KMS-11 (cell line): Measurements from ENCODE around the gene KAZN.

ENCODE experiments used
- H2AFZ ChIP-seq: fragments of 200-600 bp; sonication (generic); 2 replicates; pipeline ENCODE4 v1.6.1; 2016; ENCODE audit warnings: antibody characterized with exemption, mixed run types, low read depth
- H3K27ac ChIP-seq: fragments of 200-600 bp; sonication (generic); 2 replicates; pipeline ENCODE4 v1.6.1; 2016; ENCODE audit warnings: mild to moderate bottlenecking, mixed run types
- H3K27me3 ChIP-seq: fragments of 200-600 bp; sonication (generic); 2 replicates; pipeline ENCODE4 v1.6.1; 2017; ENCODE audit warnings: mild to moderate bottlenecking, low read depth, mixed run types, moderate library complexity; ENCODE audit not compliant: insufficient read depth
- H3K36me3 ChIP-seq: fragments of 200-600 bp; sonication (generic); 2 replicates; pipeline ENCODE4 v1.6.1; 2017; ENCODE audit warnings: mild to moderate bottlenecking, mixed run types; ENCODE audit not compliant: insufficient read depth
- H3K4me1 ChIP-seq: fragments of 200-600 bp; sonication (generic); 2 replicates; pipeline ENCODE4 v1.6.1; 2016; ENCODE audit warnings: mild to moderate bottlenecking, low read depth, mixed run types; ENCODE audit not compliant: poor library complexity, severe bottlenecking
- H3K4me2 ChIP-seq: fragments of 200-600 bp; sonication (generic); 2 replicates; pipeline ENCODE4 v1.7.0; 2016; ENCODE audit warnings: mild to moderate bottlenecking, mixed run types
- H3K4me3 ChIP-seq: fragments of 200-600 bp; sonication (generic); IDR thresholded peaks from 2 replicates; pipeline ENCODE4 v1.6.1; 2017; ENCODE audit warnings: low read depth, low read length, mixed read lengths; ENCODE audit not compliant: insufficient read depth
- H3K79me2 ChIP-seq: fragments of 200-600 bp; sonication (generic); 2 replicates; pipeline ENCODE4 v1.6.1; 2016; ENCODE audit warnings: low read depth, mixed run types; ENCODE audit not compliant: insufficient read depth
- H3K9ac ChIP-seq: fragments of 200-600 bp; sonication (generic); 2 replicates; pipeline ENCODE4 v1.6.1; 2016; ENCODE audit warnings: mild to moderate bottlenecking, mixed run types
- H4K20me1 ChIP-seq: fragments of 200-600 bp; sonication (generic); 2 replicates; pipeline ENCODE4 v1.6.1; 2016; ENCODE audit warnings: mild to moderate bottlenecking, mixed run types; ENCODE audit not compliant: insufficient read depth
- TF ChIP-seq, protein P1 (sequence below): fragments of 200-600 bp; sonication (generic); conservative IDR thresholded peaks from 2 replicates; pipeline ENCODE4 v1.6.1; 2017; ENCODE audit warnings: low read depth, mild to moderate bottlenecking, antibody characterized with exemption, low read length, moderate library complexity, mixed read lengths

KAZN gene

DNA sequence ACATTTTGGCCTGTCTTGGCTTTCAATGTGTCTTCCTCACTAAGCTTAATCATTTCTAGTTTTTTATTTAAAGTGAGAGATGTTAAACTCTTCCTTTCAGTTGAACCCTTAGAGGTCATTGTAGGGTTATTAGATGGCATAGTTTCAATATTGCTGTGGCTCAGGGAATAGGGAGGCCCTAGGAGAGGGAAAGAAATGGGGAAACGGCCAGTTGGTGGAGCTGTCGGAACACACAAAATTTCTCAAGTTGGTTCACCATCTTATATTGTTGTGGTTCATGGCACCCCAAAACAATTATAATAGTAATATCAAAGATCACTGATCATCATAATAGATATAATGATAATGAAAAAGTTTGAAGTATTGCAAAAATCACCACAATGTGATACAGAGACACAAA is 31.4 kb upstream of the KAZN start:
- Histone ChIP-seq H3K4me2 (no peak overlapping the region), H2AFZ (no peak overlapping the region), H3K79me2 (no peaks in the 10 kb centered on the region), H3K27me3 (no peaks in the 10 kb centered on the region), H3K36me3 (no peaks in the 10 kb centered on the region), H3K4me1 (no peaks in the 10 kb centered on the region), H3K27ac (no peak overlapping the region), H4K20me1 (no peaks in the 10 kb centered on the region), H3K4me3 (no peak overlapping the region), H3K9ac (no peak overlapping the region)
- TF ChIP-seq, protein P1, sequence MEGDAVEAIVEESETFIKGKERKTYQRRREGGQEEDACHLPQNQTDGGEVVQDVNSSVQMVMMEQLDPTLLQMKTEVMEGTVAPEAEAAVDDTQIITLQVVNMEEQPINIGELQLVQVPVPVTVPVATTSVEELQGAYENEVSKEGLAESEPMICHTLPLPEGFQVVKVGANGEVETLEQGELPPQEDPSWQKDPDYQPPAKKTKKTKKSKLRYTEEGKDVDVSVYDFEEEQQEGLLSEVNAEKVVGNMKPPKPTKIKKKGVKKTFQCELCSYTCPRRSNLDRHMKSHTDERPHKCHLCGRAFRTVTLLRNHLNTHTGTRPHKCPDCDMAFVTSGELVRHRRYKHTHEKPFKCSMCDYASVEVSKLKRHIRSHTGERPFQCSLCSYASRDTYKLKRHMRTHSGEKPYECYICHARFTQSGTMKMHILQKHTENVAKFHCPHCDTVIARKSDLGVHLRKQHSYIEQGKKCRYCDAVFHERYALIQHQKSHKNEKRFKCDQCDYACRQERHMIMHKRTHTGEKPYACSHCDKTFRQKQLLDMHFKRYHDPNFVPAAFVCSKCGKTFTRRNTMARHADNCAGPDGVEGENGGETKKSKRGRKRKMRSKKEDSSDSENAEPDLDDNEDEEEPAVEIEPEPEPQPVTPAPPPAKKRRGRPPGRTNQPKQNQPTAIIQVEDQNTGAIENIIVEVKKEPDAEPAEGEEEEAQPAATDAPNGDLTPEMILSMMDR: no peak

DNA sequence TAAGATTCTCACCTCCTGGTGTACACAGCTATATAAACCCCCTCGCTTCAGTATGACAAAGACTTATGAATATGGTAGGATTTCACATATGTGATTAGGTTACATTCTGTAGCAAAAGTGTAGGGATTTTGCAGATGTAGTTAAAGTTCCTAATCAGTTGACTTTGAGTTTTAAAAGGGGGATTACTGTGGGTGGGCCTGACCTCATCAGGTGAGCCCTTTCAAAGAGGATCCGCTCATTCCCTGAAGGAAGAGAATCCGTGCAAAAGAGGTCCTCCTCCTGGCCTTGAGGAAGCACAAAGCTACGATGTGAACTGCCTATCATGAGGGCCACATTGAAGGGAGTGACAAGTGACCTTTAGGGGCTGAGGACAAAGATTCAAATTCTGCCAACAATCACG is 30.6 kb upstream of the KAZN start:
- H3K4me2 ChIP-seq: no peak overlapping the region
- no peak overlapping the region for H3K4me3 ChIP-seq
- TF ChIP-seq, protein P1: no peak
- H2AFZ ChIP-seq: no peak overlapping the region
- no peaks in the 10 kb centered on the region for H4K20me1 ChIP-seq
- no peaks in the 10 kb centered on the region for H3K27me3 ChIP-seq
- no peaks in the 10 kb centered on the region for H3K79me2 ChIP-seq
- no peak overlapping the region for H3K27ac ChIP-seq
- no peak overlapping the region for H3K9ac ChIP-seq
- no peaks in the 10 kb centered on the region for H3K36me3 ChIP-seq
- no peaks in the 10 kb centered on the region for H3K4me1 ChIP-seq

- TF ChIP-seq, protein P1: no peak
- Histone ChIP-seq H3K36me3 (no peaks in the 10 kb centered on the region), H3K27me3 (no peaks in the 10 kb centered on the region; the same call in 1 of the 2 replicates), H3K79me2 (no peaks in the 10 kb centered on the region), H3K9ac (no peak overlapping the region), H4K20me1 (no peaks in the 10 kb centered on the region), H3K4me2 (no peak overlapping the region), H3K4me3 (no peak overlapping the region), H3K4me1 (no peaks in the 10 kb centered on the region), H3K27ac (no peak overlapping the region), H2AFZ (no peak overlapping the region)
Measured at GRCh38 chr1:14568716-14569355, 29.6 kb upstream of the KAZN start.

DNA sequence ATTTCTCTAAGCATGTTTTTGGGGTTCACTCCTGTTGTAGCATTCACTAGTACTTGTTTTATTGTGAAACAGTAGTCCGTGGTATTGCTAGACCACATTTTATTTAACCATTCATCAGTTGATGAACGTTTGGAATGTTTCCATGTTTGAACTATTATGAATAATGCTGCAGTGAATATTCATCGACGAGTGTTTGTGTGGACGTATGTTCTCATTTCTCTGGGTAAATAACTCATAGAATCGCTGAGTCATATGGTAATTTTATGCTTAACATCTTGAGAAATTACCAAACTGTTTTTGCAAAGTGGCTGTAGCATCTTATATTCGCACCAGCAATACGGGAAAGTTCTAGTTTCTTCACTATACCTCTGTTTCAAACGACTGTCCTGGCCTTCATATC is 28.0 kb upstream of the KAZN start:
- TF ChIP-seq, protein P1: no peak
- Histone ChIP-seq H3K9ac (no peak overlapping the region), H3K27ac (no peak overlapping the region)

More for the DNA sequence above, 28.0 kb upstream of the KAZN start:
- H3K36me3 ChIP-seq: no peaks in the 10 kb centered on the region
- H2AFZ ChIP-seq: no peak overlapping the region
- no peaks in the 10 kb centered on the region; the same call in 1 of the 2 replicates for H3K27me3 ChIP-seq
- no peaks in the 10 kb centered on the region for H4K20me1 ChIP-seq
- no peak overlapping the region for H3K4me3 ChIP-seq
- H3K4me1 ChIP-seq: no peaks in the 10 kb centered on the region
- no peaks in the 10 kb centered on the region for H3K79me2 ChIP-seq
- no peak overlapping the region for H3K4me2 ChIP-seq
